GM13976 (cell line): ENCODE measurements around the gene TSSC4.

Experiments
- DNase-seq: peaks from one replicate; pipeline ENCODE4 v3.0.0; 2012; ENCODE audit warnings: low spot score
- in situ Hi-C: fragments of 300-500 bp; cut with MboI; formaldehyde crosslinking; loops from one replicate; pipeline ENCODE4 v1.12.0; 2022; ENCODE audit warnings: low sequenced_read_pairs, mixed read lengths, inconsistent platforms; ENCODE audit not compliant: unreplicated experiment
- TF ChIP-seq, protein P1 (sequence below): IDR thresholded peaks from 2 replicates; pipeline ENCODE4 v1.5.1; 2012; ENCODE audit warnings: borderline replicate concordance, mild to moderate bottlenecking; ENCODE audit not compliant: insufficient read depth; ENCODE audit errors: extremely low read depth, missing control alignments, control extremely low read depth

The TSSC4 gene

DNA sequence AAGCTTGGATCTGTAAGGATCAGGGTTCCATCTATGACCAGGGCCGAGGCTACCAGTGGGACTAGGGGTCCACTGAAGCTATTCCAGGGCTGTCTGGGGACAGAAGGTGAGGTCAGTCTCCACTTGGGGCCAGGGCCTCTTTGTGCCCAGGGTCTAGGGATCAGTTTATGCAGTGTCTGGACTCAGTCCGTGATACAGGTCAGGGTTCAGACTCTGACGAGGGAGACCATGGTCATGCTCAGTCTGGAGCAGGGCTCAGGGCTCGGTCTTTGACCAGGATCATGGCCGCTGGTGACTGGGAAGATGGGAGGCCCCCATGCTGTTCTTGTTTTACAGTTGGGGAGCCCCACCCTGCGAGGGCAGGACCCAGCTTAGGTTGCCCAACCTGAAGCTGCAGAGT, 11.8 kb downstream of the TSSC4 start:
- TF ChIP-seq, protein P1, sequence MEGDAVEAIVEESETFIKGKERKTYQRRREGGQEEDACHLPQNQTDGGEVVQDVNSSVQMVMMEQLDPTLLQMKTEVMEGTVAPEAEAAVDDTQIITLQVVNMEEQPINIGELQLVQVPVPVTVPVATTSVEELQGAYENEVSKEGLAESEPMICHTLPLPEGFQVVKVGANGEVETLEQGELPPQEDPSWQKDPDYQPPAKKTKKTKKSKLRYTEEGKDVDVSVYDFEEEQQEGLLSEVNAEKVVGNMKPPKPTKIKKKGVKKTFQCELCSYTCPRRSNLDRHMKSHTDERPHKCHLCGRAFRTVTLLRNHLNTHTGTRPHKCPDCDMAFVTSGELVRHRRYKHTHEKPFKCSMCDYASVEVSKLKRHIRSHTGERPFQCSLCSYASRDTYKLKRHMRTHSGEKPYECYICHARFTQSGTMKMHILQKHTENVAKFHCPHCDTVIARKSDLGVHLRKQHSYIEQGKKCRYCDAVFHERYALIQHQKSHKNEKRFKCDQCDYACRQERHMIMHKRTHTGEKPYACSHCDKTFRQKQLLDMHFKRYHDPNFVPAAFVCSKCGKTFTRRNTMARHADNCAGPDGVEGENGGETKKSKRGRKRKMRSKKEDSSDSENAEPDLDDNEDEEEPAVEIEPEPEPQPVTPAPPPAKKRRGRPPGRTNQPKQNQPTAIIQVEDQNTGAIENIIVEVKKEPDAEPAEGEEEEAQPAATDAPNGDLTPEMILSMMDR = no peak
- DNase-seq = no peak
- in situ Hi-C loops = loop anchor here (10.0 kb wide), 1 partner anchor 98 kb away; no protein-coding TSS in a partner anchor

DNA sequence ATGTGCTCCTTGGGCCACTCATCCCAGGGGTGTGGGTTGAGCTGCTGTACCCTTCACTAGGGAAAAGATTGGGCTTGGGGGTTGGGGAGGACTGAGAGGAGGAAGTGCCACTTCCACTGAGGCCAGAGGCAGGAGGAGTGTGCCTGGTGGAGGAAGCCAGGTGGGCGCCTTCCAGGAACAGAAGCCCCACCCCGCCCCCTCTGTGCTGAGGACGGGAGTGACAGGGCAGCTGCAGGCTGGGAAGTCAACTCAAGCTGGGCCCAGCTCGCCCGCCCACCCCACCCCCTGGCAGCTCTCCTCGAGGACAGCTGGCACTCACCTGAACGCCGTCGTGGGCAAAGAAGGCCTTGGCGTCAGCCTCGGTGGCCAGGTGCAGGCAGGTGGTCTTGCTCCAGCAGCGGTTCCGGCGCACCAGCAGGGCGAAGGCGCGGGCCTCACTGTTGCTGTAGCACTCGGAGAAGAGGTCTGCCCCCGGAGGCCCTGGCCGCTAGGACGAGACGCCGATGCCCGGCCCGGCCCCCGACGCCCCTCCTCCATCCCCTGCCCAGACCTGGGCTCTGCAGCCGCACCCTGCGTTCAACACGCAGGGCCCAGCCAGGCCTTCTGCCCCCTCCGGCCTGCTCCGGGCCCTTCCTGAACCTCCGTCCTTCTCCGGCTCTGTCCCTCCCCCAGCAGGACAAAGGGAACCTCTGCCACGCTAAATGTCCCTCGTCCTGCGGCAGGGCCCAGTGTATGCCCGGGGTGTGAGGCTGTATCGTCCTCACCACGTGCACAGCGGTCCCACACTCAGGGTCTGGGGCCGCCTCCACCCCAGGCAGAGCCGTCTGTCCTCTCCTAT, 13.4 kb downstream of the TSSC4 start:
- no peak for DNase-seq
- TF ChIP-seq, protein P1 = no peak
- in situ Hi-C loops = loop anchor here (10.0 kb wide), 1 partner anchor 99 kb away; no protein-coding TSS in a partner anchor

DNA sequence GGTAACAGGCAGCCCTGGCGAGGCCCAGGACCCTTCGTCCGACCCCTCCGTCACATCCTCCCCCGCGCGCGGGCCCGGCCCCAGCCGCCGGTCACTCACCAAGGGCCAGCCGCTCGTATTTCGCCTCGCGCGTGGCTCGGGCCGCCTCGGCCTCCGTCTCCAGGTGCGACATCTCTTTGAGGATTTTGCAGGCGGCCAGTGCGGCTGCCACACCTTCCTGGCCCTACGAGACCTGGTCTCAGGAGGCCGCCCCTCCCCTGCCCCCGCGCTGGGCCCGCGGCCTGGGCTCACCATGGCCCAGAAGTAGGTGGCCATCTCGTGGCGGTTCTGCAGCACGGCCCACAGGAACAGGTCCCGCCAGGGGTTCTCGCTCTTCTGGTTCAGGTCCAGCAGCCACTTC, 14.1 kb downstream of the TSSC4 start:
- in situ Hi-C loops = loop anchor here (10.0 kb wide), 1 partner anchor 100 kb away; no protein-coding TSS in a partner anchor
- DNase-seq = no peak
- TF ChIP-seq, protein P1 = no peak

DNA sequence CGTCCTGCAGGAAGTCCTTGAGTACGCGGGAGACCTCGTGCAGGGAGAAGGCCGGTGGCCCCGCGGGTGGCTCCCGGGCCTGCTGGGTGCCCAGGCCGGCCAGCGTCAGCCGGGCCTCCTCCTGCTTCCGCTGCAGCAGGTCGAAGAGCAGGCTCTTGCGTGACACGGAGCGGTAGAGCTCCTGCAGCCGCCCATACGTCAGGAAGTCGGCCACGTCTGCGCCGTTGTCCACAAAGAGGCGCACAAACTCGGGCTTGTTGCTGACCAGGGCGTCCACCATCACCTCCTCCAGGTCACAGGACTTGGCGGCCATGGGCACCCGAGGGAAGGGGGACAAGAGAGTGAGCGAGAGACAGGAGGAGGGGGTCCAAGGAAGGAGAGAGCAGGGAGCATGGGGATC, 14.6 kb downstream of the TSSC4 start:
- in situ Hi-C loops = loop anchor here (10.0 kb wide), 1 partner anchor 100 kb away; no protein-coding TSS in a partner anchor
- no peak for DNase-seq
- TF ChIP-seq, protein P1 = no peak

DNA sequence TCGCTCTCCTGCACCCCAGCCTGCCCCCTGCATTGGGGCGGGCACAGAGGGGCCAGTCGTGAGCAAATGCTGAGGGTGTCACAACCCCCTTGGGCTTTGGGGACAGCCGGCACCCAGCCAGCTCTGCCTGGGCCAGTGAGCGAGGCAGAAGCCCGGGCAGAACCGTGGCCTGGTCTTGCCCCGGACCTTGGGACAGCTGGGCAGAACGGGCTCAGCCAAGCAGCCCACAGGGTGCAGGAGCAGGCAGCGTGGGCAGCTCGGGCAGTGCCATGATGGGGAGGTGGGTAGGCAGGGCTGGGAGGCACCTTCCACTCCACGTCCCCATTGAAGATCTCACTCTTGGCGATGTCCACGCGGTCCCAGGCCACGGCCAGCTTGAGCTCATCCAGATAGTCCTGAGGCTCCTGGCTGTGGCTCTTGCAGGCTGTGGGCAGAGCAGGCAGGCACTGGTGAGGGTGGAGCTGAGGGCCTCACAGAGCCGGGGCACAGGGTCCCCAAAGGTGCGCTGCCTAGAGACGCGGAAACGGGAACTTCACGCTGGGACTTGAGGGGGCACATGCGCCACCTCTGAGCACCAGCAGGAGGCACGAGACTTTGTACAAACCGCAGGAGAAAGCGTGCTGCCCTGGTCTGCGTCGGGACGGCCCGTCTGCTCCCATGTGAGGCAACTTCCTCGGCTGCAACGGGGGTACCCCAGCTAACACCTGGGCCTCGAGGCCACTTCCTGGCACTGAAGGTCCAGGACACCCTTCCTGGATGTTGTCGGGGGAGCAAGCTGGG, 15.2 kb downstream of the TSSC4 start:
- in situ Hi-C loops = loop anchor here (10.0 kb wide), 1 partner anchor 101 kb away; no protein-coding TSS in a partner anchor
- no peak for DNase-seq
- TF ChIP-seq, protein P1 = no peak

DNA sequence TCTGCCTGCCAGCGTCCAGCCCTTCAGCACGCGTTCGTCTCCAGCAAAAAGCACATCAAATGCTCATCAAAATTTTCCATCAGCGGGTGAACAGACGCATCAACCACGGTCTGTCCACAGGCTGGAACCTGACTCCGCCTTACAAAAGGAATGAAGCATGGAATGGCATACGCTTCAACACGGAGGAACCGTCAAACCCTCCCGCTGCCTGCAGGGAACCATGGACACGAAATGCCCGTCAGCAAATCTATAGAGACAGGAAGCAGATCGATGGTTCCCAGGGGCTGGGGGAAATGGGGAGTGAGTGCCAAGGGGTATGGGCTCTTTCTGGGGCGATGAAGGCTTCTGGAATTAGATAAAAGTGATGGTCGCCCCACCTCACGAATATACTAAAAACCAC, 16.2 kb downstream of the TSSC4 start:
- in situ Hi-C loops = loop anchor here (10.0 kb wide), 1 partner anchor 102 kb away; no protein-coding TSS in a partner anchor
- no peak for DNase-seq
- TF ChIP-seq, protein P1 = no peak
